ENCODE data around the gene MBNL1.

Gene MBNL1

DNA sequence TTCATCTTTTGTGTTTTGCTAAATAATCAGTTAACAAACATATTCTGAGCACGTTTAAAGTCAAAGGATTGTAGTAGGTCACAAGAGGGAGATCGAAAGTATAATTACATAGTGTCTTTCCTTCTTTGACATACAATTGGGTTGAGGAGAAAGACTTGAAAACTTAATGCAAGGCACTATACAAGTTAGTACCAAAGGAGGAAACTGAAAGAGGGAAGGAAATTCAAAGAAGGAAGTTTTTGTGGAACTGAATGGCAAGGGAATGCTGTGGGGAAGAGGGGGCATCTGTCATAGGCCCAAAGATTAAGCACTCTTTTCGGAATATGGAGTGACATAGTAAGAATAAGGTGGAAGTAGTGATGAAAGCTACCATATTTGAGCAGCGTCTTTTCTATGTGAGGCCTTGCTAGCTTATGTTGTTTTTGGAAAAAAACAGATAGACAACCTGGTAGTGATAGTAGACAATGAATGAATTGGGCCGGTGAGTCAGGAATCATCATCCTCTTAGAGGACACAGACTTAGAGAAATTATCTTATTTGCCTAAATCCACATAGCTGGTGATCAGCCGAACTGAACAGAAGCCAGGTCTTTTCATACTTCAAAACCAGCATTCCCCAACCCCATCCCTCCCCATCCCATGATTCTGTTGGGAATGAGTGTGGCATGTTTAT is 10.2 kb downstream of the MBNL1 start:
- no peak overlapping the region for H3K4me3 ChIP-seq (replicated peaks; ENCODE audit: low read depth, low read length)
- no peak for DNase-seq (ENCODE audit: low read depth)
- TF ChIP-seq, protein P1, sequence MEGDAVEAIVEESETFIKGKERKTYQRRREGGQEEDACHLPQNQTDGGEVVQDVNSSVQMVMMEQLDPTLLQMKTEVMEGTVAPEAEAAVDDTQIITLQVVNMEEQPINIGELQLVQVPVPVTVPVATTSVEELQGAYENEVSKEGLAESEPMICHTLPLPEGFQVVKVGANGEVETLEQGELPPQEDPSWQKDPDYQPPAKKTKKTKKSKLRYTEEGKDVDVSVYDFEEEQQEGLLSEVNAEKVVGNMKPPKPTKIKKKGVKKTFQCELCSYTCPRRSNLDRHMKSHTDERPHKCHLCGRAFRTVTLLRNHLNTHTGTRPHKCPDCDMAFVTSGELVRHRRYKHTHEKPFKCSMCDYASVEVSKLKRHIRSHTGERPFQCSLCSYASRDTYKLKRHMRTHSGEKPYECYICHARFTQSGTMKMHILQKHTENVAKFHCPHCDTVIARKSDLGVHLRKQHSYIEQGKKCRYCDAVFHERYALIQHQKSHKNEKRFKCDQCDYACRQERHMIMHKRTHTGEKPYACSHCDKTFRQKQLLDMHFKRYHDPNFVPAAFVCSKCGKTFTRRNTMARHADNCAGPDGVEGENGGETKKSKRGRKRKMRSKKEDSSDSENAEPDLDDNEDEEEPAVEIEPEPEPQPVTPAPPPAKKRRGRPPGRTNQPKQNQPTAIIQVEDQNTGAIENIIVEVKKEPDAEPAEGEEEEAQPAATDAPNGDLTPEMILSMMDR (IDR thresholded peaks at IDR 0.05; ENCODE audit: low read length, missing control alignments), result no peak

GRCh38 chr3:152279479-152279878 is 10.8 kb downstream of the MBNL1 start:
- H3K4me3 ChIP-seq (replicated peaks; ENCODE audit: low read depth, low read length), result no peak overlapping the region
- TF ChIP-seq, protein P1 (IDR thresholded peaks at IDR 0.05; ENCODE audit: low read length, missing control alignments), result no peak
- DNase-seq (ENCODE audit: low read depth), result no peak

DNA sequence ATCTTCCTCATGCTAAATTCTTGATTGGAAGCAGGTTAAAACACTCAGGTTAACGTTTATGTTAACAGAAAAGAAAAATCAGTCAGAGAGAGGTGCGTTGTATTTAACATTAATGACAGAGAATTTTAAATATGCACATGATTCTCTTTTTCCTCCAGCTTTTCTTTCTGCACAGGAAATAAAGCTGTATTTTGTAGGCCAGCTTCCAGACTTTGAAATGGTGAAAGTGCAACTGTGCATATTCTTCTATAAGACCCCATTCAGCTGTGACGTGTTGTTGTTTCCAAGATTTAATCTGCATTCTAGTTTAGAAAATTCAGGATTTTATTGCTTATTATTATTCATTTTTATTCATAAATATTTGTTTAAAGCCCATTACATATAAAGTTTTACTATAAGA is 11.8 kb downstream of the MBNL1 start:
- no peak overlapping the region for H3K4me3 ChIP-seq (replicated peaks; ENCODE audit: low read depth, low read length)
- TF ChIP-seq, protein P1 (IDR thresholded peaks at IDR 0.05; ENCODE audit: low read length, missing control alignments), result no peak
- no peak for DNase-seq (ENCODE audit: low read depth)

DNA sequence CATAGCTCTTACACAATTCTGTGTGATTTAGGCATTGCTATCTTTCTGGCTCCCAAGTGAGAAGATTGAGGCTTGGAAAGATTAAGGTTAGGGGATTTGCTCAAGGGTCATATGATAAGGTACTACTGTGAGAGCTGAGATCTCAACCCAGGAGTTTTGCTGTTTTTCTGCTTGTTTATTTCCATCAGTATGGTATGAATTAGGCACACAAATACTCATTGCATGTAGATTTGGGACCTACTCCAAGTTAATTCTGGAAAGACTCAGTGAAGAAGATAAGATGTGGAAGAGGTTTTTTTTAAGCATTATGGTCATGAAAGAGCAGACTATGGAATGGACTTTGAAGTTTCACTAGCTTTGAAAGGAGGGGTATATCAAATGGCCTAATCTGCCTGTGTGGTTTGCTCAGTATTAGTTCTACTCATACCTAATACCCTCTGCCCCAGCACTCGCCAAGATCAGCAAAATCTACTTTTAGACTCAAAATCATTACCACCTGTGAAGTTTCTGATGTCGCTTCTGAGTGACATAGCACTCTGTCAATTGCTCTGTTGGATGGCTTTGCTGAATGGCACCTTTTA is 12.5 kb downstream of the MBNL1 start:
- no peak overlapping the region for H3K4me3 ChIP-seq (replicated peaks; ENCODE audit: low read depth, low read length)

DNA sequence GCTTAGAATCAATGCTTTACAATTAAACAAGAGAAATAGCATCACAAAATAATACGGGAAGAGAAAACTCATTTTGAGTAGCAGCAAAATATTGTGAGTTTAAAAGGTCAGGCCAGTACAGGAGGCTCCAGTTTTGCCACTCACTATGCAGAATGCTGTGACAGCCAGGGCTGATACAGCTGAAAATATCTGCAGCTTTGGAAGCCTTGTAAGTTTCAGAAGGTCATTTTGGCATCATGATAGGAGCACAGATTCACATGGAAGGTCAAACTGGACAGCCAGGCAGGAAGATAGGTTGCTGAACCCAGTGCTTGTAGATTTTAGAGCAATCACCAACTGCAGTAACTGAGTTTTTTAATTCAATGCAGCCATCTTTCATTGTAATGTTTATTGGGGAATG is 14.1 kb downstream of the MBNL1 start:
- DNase-seq (ENCODE audit: low read depth), result no peak
- H3K4me3 ChIP-seq (replicated peaks; ENCODE audit: low read depth, low read length), result no peak overlapping the region
- TF ChIP-seq, protein P1 (IDR thresholded peaks at IDR 0.05; ENCODE audit: low read length, missing control alignments), result no peak

More for the DNA sequence above, 12.5 kb downstream of the MBNL1 start:
- TF ChIP-seq, protein P1 (IDR thresholded peaks at IDR 0.05; ENCODE audit: low read length, missing control alignments), result no peak
- peak; percentile 52 for DNase-seq (ENCODE audit: low read depth)

DNA sequence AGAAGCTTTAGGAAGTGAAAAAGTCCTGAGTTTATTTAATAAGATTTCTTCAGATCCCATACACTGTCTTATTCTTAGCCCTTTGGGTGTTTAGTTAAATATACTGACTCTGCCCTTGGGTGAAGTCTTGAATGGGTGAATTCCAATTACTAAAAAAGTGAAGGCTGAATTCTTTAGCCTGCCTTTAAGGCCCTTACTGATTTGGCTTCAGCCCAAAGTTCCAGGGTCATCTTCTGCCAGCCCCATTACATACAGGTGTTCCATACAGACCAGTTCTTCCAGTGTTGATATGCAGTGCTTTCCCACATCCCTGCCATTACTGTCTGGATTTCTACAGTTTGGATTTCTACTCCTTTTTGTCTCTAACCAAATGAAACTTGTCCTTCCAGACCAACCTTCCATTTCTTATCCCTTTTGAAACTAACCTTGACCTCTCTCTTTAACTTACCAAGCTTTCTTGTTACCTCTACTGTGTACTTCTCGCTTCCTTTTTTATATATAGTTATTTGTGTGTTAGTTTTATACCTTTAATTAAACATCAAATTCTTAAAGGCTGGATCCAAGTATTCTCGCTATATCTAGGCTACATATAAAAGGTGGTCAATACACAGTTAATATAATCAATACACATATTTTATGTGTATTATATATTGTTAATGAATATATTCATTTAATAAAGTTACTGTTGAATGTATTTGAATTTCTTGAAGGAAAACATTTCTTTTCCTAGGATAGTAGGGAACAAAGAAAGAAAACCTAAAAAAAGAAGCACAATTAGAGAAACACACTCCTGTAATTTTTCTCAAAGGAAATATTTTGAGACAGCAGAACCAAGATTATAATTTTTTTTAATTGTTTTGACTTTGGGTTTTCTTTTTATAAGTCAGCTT is 15.0 kb downstream of the MBNL1 start:
- no peak for DNase-seq (ENCODE audit: low read depth)
- TF ChIP-seq, protein P1 (IDR thresholded peaks at IDR 0.05; ENCODE audit: low read length, missing control alignments), result no peak
- H3K4me3 ChIP-seq (replicated peaks; ENCODE audit: low read depth, low read length), result no peak overlapping the region

Measured in fibroblast of pulmonary artery (primary cell).